ENCODE results near the gene CDH6.

DNA sequence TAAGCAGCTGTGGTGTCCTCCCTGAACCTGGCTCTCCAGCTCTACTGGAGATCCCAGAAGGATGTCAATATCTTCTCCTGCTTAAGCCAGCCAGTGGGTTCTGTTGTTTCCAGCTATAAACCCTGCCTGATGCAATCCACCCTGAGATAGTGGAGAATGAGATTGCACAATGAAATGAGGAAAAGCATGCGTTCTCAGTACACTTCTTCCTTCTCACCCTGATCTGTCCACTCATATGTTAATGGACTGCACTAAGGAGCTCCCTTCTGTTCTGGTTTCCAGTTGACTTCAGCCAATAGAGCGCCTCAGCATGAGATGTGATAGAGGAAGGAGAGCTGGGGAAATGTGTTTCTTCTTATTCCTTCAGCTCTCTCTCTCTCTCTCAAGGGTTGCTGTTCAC is 40.0 kb upstream of the CDH6 start:
- TF ChIP-seq GATA2 (IDR thresholded peaks at IDR 0.05; ENCODE audit: low read depth, low read length) = no peak
- no peak for TF ChIP-seq GATA3 (IDR thresholded peaks at IDR 0.05; ENCODE audit: low read depth, low read length)
